Heart left ventricle (tissue), 13 donors: ENCODE data around the gene BDH1.

Source experiments
- CTCF ChIP-seq, 12 donors: fragments of 200-600 bp; sonication (generic) in 4 of 12; IDR thresholded peaks; one replicate each; pipeline versions ENCODE4 v1.5.0 to v1.8.0; 2018 to 2022; ENCODE audit warnings: antibody characterized with exemption in 12 of 12, mild to moderate bottlenecking in 5 of 12
- POLR2A ChIP-seq, 2 donors: fragments of 450-650 bp; IDR thresholded peaks; one replicate each; pipeline ENCODE4 v1.6.1; 2017; ENCODE audit warnings: antibody characterized with exemption in 2 of 2, mild to moderate bottlenecking in 2 of 2, moderate library complexity in 2 of 2
- donor health status: ischemic (EF 13 %, LVEDD 7.1; RV severe dilation, severe dysfunction).
- donor health status: DM: no; HTN: yes; CAD: no.
- donor health status: DM: no; HTN: no; CAD: no.
- donor health status: ischemic (EF 25% LVEDD 6.9; RV normal size, moderate dysfunction).
- donor health status: ischemic (EF 25% LVEDD 5.7; RV mildly dilated, moderate dysfunction).
- donor health status: ischemic (EF 35%, LVEDD 5.7; RV mildly dilated, moderate dysfunction).
- donor health status: nonischemic (EF 11% LVEDD 7.7; RV severe dilation, severe dysfunction).
- donor health status: DM: yes; HTN: yes; CAD: no.
- donor health status: PGD.
- donor health status: ischemic (EF 29% LVEDD 5.4; RV normal size, mild dysfunction).
- donor health status: nonischemic (EF 23%, LVEDD 6.1; RV moderate dilation, normal function).

- no peak for TF ChIP-seq CTCF (IDR thresholded peaks at IDR 0.05)
- no peak for TF ChIP-seq POLR2A (IDR thresholded peaks at IDR 0.05)
These were observed 79.7 kb downstream of the BDH1 start for GRCh38 chr3:197475997-197476525.
